Spleen (tissue), 11 donors: ENCODE measurements around the gene SPINK8. TPM values are rescaled to one million over a fixed set of nuclear protein-coding genes. Genes with fewer than 3 reads are reported as not detected.

Experiments
- DNase-seq: peaks from one replicate; pipeline ENCODE4 v3.0.0-alpha.2; 2020
- H3K27ac ChIP-seq, 8 donors: fragments of 200-600 bp; sonication (generic) in 7 of 8; 1 replicate in 4 of 8; 2 replicates in 4 of 8; pipeline versions ENCODE4 v1.5.0 to v1.8.0; 2016 to 2021; ENCODE audit warnings: inconsistent platforms in 4 of 8, mild to moderate bottlenecking in 4 of 8, moderate library complexity in 1 of 8
- H3K27me3 ChIP-seq, 7 donors: fragments of 200-600 bp; sonication (generic) in 6 of 7; replicated peaks in 1 of 7; 1 replicate in 4 of 7; 2 replicates in 3 of 7; pipeline versions ENCODE4 v1.5.0 to v1.8.0; 2016 to 2021; ENCODE audit warnings: inconsistent platforms in 3 of 7, mild to moderate bottlenecking in 1 of 7
- H3K36me3 ChIP-seq, 6 donors: fragments of 200-600 bp; sonication (generic) in 5 of 6; 1 replicate in 4 of 6; 2 replicates in 2 of 6; pipeline versions ENCODE4 v1.5.0 to v1.8.0; 2016 to 2021; ENCODE audit warnings: inconsistent platforms in 2 of 6
- H3K4me1 ChIP-seq, 6 donors: fragments of 200-600 bp; sonication (generic) in 5 of 6; 1 replicate in 3 of 6; 2 replicates in 3 of 6; pipeline versions ENCODE4 v1.5.0 to v1.8.0; 2016 to 2021; ENCODE audit warnings: inconsistent platforms in 3 of 6
- H3K4me3 ChIP-seq, 8 donors: fragments of 200-600 bp; sonication (generic) in 7 of 8; 1 replicate in 4 of 8; 2 replicates in 4 of 8; pipeline versions ENCODE4 v1.5.0 to v1.8.0; 2016 to 2021; ENCODE audit warnings: inconsistent platforms in 4 of 8, mild to moderate bottlenecking in 4 of 8, moderate library complexity in 2 of 8
- H3K9me3 ChIP-seq, 8 donors: fragments of 200-600 bp; sonication (generic) in 7 of 8; 1 replicate in 4 of 8; 2 replicates in 4 of 8; pipeline versions ENCODE4 v1.5.0 to v1.8.0; 2016 to 2021; ENCODE audit warnings: inconsistent platforms in 4 of 8
- POLR2A ChIP-seq, 3 donors: fragments of 450-650 bp; IDR thresholded peaks; one replicate each; pipeline ENCODE4 v1.5.1; 2017; ENCODE audit warnings: antibody characterized with exemption in 3 of 3, mild to moderate bottlenecking in 1 of 3
- POLR2AphosphoS5 ChIP-seq, 3 donors: sonication (generic); formaldehyde crosslinking; IDR thresholded peaks; one replicate each; pipeline ENCODE4 v1.5.1; 2017; ENCODE audit warnings: antibody characterized with exemption in 3 of 3
- WGBS, 5 donors: extraction: QIAGEN DNeasy Blood & Tissue Kit in 3 of 5; methylation state at CpG; one replicate each; pipeline versions ENCODE4 v1.1.5 to v1.1.7; 2013 to 2018; 5-methylcytosine and 5-hydroxymethylcytosine counted together
- intact Hi-C: fragments of 100-400 bp; cut with DNase I; formaldehyde crosslinking; loops from one replicate; pipeline ENCODE4 v1.15.0; 2023; ENCODE audit warnings: low total_unique reads
- polyA plus RNA-seq, 3 donors: library from polyadenylated mRNA; stranded (reverse); fragments of 200-250 nt; gene quantifications; one replicate each; pipeline ENCODE4 v1.2.1, GENCODE V29; 2013
- total RNA-seq, 7 donors: library from RNA; depleted of rRNA in 3 of 7; stranded (reverse); fragments of >200 nt in 3 of 7; fragmentation: NEBNext Ultra II Directional in 4 of 7; extraction: Animal tissue kit (Norgen Biotek cat#: 25700) in 4 of 7; gene quantifications; one replicate each; pipeline versions ENCODE4 v1.1.0 to v1.2.1, GENCODE V29; 2016 to 2021
- TF ChIP-seq, protein P1 (sequence below), 11 experiments: fragments of 200-600 bp in 7 of 11; fragments of 450-650 bp in 4 of 11; sonication (generic) in 4 of 11; IDR thresholded peaks in 8 of 11; conservative IDR thresholded peaks in 3 of 11; 1 replicate in 7 of 11; 2 replicates in 4 of 11; pipeline versions ENCODE4 v1.4.0 to v1.8.0; 2016 to 2021; ENCODE audit warnings: antibody characterized with exemption in 11 of 11, inconsistent platforms in 4 of 11, mild to moderate bottlenecking in 1 of 11
- donor health status: healthy with polysubstance abuse.
- donor health status: DM: no; HTN: no; CAD: no; lungs with moderate emphysema.
- donor health status: DM: no; HTN: no; CAD: no.
- donor health status: Bipolar disorder and iron deficiency.
- donor health status: healthy.
- donor health status: DM: no; HTN: no; CAD: no.
- donor health status: DM: yes; HTN: yes; CAD: no.

Gene SPINK8
- total and polyA plus RNA-seq, 10 donors, result 0.35 to 6.1 (median 0.52) TPM; not detected in 7

DNA sequence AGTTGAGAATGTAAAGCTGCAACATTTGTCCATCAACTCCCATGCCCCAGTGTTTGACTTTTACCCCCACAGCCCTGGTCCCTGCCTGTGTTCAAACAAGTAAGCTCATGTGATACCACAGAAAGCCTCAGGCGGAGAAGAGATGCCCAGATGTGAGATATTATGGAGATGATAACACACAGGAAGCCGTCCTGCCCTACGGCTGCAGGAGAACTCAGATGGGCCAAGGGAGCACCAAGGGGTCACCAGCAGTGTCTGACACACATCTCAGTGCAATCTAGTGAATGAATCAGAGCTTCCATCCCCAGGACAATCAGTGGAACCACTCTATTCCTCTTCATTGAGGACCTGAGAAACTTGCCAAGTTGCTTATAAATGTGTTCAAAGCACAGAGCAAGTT lies 14.0 kb upstream of the SPINK8 start:
- H3K4me1 ChIP-seq, result no peaks in the 10 kb centered on the region
- intact Hi-C loops, result no loop called here
- TF ChIP-seq POLR2A (IDR thresholded peaks at IDR 0.05) (no peak), POLR2AphosphoS5 (IDR thresholded peaks at IDR 0.05) (no peak)
- TF ChIP-seq, protein P1, sequence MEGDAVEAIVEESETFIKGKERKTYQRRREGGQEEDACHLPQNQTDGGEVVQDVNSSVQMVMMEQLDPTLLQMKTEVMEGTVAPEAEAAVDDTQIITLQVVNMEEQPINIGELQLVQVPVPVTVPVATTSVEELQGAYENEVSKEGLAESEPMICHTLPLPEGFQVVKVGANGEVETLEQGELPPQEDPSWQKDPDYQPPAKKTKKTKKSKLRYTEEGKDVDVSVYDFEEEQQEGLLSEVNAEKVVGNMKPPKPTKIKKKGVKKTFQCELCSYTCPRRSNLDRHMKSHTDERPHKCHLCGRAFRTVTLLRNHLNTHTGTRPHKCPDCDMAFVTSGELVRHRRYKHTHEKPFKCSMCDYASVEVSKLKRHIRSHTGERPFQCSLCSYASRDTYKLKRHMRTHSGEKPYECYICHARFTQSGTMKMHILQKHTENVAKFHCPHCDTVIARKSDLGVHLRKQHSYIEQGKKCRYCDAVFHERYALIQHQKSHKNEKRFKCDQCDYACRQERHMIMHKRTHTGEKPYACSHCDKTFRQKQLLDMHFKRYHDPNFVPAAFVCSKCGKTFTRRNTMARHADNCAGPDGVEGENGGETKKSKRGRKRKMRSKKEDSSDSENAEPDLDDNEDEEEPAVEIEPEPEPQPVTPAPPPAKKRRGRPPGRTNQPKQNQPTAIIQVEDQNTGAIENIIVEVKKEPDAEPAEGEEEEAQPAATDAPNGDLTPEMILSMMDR (IDR thresholded peaks at IDR 0.05 in 8 of 11, conservative IDR thresholded peaks at IDR 0.05 in 3 of 11), result no peak
- 71 to 92% (median 83%) methylated on average over 3 of the region's 3 CpGs for WGBS, 5 donors
- H3K27ac ChIP-seq, result no peak overlapping the region
- no peak overlapping the region for H3K4me3 ChIP-seq
- no peak for DNase-seq
- no peaks in the 10 kb centered on the region for H3K27me3 ChIP-seq
- H3K36me3 ChIP-seq, result no peaks in the 10 kb centered on the region
- H3K9me3 ChIP-seq, result no peaks in the 10 kb centered on the region

DNA sequence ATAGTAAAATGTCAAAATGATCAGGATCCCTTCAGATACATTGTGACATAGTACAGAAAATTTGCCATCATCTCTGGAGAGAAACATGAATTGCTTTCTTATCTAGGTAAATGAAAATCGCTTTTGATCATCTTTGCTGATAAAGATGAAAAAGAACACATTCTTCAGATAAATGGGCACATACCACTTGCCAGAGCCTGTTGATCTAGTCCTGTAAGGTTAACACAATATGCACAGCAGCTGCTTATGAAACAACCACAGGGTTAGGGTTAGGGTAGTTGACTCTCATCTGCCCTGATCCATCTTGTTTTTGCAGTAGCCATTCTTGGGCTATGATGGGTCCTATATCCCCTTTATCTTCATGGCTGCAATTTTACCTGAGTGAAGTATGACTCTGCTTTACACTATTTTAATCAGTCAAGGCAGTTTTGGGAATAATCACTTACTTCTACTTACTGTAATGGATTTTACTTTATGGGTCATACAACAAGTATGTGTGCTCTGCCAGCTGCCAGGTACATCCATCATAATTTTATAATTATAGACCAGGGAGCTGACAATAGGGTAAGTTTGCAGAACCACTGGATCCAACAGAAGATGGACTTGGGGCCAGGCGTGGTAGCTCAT lies 12.6 kb upstream of the SPINK8 start:
- WGBS, 5 donors, result 78 to 93% (median 84%) methylated on average over 2 of the region's 2 CpGs
- Histone ChIP-seq H3K36me3 (no peaks in the 10 kb centered on the region), H3K27ac (no peak overlapping the region)

DNA sequence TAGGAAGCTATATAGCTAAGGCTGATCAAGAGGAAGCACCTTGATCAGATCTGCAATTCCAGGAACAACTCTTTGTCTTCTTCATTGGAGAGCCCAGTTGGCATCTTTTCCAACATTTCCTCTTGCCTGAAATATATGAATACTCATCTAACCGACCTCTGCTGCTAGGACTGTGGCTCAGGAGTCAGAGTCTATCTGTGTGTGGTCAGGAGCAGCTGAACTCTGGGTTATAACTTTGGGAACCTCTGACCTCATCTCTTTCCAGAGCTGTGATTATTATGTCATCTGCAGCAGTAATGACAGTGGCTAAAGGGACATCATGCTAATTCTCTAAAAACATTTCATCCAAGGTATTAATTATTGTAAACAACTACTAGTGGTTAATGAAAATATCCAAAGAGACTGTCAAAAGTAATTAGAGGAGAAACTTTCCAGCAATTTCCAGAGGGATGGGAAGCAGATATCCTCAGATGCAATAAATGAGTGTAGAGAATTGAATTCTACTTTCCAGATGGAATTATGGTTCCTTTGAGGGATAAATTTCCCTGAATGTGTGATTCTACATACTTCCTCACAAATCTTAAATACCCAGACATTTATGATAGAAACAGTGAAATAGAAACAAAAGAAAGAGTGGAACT lies 11.5 kb upstream of the SPINK8 start:
- no peaks in the 10 kb centered on the region for H3K4me1 ChIP-seq
- H3K9me3 ChIP-seq, result no peaks in the 10 kb centered on the region
- intact Hi-C loops, result no loop called here
- no peaks in the 10 kb centered on the region for H3K36me3 ChIP-seq
- DNase-seq, result no peak
- 10 to 28% (median 20%) methylated on average over 1 of the region's 1 CpG for WGBS, 5 donors
- H3K4me3 ChIP-seq, result no peak overlapping the region
- TF ChIP-seq, protein P1 (IDR thresholded peaks at IDR 0.05 in 8 of 11, conservative IDR thresholded peaks at IDR 0.05 in 3 of 11), result no peak
- TF ChIP-seq POLR2AphosphoS5 (IDR thresholded peaks at IDR 0.05), result no peak
- no peak for TF ChIP-seq POLR2A (IDR thresholded peaks at IDR 0.05)
- H3K27ac ChIP-seq, result no peak overlapping the region
- H3K27me3 ChIP-seq, result no peaks in the 10 kb centered on the region

More for the DNA sequence above, 12.6 kb upstream of the SPINK8 start:
- TF ChIP-seq POLR2A (IDR thresholded peaks at IDR 0.05) (no peak), POLR2AphosphoS5 (IDR thresholded peaks at IDR 0.05) (no peak)
- TF ChIP-seq, protein P1 (IDR thresholded peaks at IDR 0.05 in 8 of 11, conservative IDR thresholded peaks at IDR 0.05 in 3 of 11), result no peak
- no peak for DNase-seq
- Histone ChIP-seq H3K27me3 (no peaks in the 10 kb centered on the region), H3K4me1 (no peaks in the 10 kb centered on the region), H3K4me3 (no peak overlapping the region), H3K9me3 (no peaks in the 10 kb centered on the region)
- intact Hi-C loops, result no loop called here

DNA sequence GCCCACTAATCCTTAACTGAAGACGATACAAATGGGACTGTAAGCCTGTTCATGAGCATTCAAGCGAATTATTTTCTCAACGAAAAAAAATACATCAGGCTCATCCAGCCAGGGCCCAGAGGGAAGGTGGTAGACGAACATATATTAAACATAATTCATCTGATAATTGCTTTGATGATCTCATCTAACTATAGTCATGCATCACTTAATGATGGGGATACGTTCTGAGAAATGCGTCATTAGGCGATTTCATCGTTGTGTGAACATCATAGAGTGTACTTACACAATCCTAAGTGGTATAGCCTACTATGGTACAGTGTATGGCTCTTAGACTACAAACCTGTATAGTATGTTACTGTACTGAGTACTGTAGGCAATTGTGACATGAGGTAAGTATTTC lies 10.0 kb upstream of the SPINK8 start:
- no peaks in the 10 kb centered on the region for H3K9me3 ChIP-seq
- no peaks in the 10 kb centered on the region for H3K4me1 ChIP-seq
- intact Hi-C loops, result no loop called here
- H3K36me3 ChIP-seq, result no peaks in the 10 kb centered on the region
- no peak for TF ChIP-seq POLR2AphosphoS5 (IDR thresholded peaks at IDR 0.05)
- TF ChIP-seq, protein P1 (IDR thresholded peaks at IDR 0.05 in 8 of 11, conservative IDR thresholded peaks at IDR 0.05 in 3 of 11), result no peak
- TF ChIP-seq POLR2A (IDR thresholded peaks at IDR 0.05), result no peak
- peaks cover 0 to 2% (median 0%) of the 10 kb centered on the region in 7 donors for H3K27me3 ChIP-seq
- no peak overlapping the region for H3K27ac ChIP-seq
- 87 to 97% (median 90%) methylated on average over 8 of the region's 8 CpGs for WGBS, 5 donors
- no peak overlapping the region for H3K4me3 ChIP-seq
- no peak for DNase-seq
